Thoracic aorta (tissue), 2 donors: ENCODE measurements around the gene FAM120AOS. TPM values are rescaled to one million over a fixed set of nuclear protein-coding genes. Genes with fewer than 3 reads are reported as not detected.

Experiments used
- ATAC-seq: fragments of 150-250 bp; one replicate; pipeline ENCODE4 v1.8.0; 2017; ENCODE audit warnings: low read depth; ENCODE audit not compliant: insufficient number of reproducible peaks, low FRiP score
- DNase-seq: peaks from one replicate; pipeline ENCODE4 v3.0.0-alpha.2; 2020; ENCODE audit warnings: low spot score
- H3K27ac ChIP-seq, 2 donors: fragments of 200-600 bp; sonication (generic); 1 replicate in 1 of 2; 2 replicates in 1 of 2; pipeline ENCODE4 v1.5.1; 2016; ENCODE audit warnings: mild to moderate bottlenecking in 2 of 2, moderate library complexity in 2 of 2
- H3K27me3 ChIP-seq: fragments of 200-600 bp; sonication (generic); replicated peaks from 2 replicates; pipeline ENCODE4 v1.6.0; 2016; ENCODE audit warnings: mild to moderate bottlenecking; ENCODE audit not compliant: insufficient read depth
- H3K36me3 ChIP-seq: fragments of 200-600 bp; sonication (generic); one replicate; pipeline ENCODE4 v1.5.1; 2016
- H3K4me1 ChIP-seq, 2 donors: fragments of 200-600 bp; sonication (generic); 1 replicate in 1 of 2; 2 replicates in 1 of 2; pipeline versions ENCODE4 v1.5.1 to v1.6.0; 2016; ENCODE audit warnings: low read depth in 2 of 2, mild to moderate bottlenecking in 1 of 2; ENCODE audit not compliant: control insufficient read depth in 1 of 2
- H3K4me3 ChIP-seq: fragments of 200-600 bp; sonication (generic); 2 replicates; pipeline ENCODE4 v1.5.1; 2016; ENCODE audit warnings: mild to moderate bottlenecking
- H3K9me3 ChIP-seq: fragments of 200-600 bp; sonication (generic); 2 replicates; pipeline ENCODE4 v1.5.1; 2016
- total RNA-seq, 2 donors: library from RNA; depleted of rRNA; stranded (reverse); fragments of >200 nt; gene quantifications; one replicate each; pipeline versions ENCODE4 v1.1.0 to v1.2.3, GENCODE V29; 2016
- TF ChIP-seq, protein P1 (sequence below): fragments of 200-600 bp; sonication (generic); IDR thresholded peaks from one replicate; pipeline ENCODE4 v1.5.1; 2019; ENCODE audit warnings: antibody characterized with exemption

Gene FAM120AOS
- total RNA-seq, 2 donors from 2014 or later, result 48.5 to 56.2 TPM

DNA sequence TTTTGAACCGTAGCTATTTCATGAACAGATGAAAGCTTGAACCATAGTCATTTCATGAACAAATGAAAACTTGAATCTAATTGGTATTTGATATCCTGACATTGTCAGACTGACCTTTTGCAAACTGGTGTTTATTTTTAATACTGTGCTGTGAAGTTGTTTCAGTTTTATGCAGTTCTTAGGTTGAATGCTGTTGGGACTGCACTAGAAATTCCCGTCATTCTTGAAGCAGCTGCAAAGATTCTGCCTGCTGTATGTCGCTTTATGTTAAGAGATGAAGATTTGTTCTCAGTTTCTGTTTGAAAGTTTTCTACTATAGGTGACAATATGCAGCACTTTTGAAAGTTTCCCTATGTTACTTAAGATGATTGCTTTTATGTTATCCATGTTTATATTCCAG lies 22.5 kb upstream of the FAM120AOS start:
- Histone ChIP-seq H3K36me3 (no peaks in the 10 kb centered on the region), H3K9me3 (no peaks in the 10 kb centered on the region), H3K27ac (no peak overlapping the region), H3K4me3 (no peak overlapping the region), H3K27me3 (no peaks in the 10 kb centered on the region), H3K4me1 (peaks cover 0 to 7% of the 10 kb centered on the region in 2 donors)
- TF ChIP-seq, protein P1, sequence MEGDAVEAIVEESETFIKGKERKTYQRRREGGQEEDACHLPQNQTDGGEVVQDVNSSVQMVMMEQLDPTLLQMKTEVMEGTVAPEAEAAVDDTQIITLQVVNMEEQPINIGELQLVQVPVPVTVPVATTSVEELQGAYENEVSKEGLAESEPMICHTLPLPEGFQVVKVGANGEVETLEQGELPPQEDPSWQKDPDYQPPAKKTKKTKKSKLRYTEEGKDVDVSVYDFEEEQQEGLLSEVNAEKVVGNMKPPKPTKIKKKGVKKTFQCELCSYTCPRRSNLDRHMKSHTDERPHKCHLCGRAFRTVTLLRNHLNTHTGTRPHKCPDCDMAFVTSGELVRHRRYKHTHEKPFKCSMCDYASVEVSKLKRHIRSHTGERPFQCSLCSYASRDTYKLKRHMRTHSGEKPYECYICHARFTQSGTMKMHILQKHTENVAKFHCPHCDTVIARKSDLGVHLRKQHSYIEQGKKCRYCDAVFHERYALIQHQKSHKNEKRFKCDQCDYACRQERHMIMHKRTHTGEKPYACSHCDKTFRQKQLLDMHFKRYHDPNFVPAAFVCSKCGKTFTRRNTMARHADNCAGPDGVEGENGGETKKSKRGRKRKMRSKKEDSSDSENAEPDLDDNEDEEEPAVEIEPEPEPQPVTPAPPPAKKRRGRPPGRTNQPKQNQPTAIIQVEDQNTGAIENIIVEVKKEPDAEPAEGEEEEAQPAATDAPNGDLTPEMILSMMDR, result no peak
- ATAC-seq (no peak), DNase-seq (no peak)

GRCh38 chr9:93475108-93475507 lies 21.7 kb upstream of the FAM120AOS start:
- H3K9me3 ChIP-seq, result no peaks in the 10 kb centered on the region
- TF ChIP-seq, protein P1, result no peak
- peaks cover 0 to 13% of the 10 kb centered on the region in 2 donors for H3K4me1 ChIP-seq
- H3K36me3 ChIP-seq, result no peaks in the 10 kb centered on the region
- H3K4me3 ChIP-seq, result no peak overlapping the region
- no peaks in the 10 kb centered on the region for H3K27me3 ChIP-seq
- ATAC-seq (no peak), DNase-seq (no peak)
- H3K27ac ChIP-seq, result no peak overlapping the region

DNA sequence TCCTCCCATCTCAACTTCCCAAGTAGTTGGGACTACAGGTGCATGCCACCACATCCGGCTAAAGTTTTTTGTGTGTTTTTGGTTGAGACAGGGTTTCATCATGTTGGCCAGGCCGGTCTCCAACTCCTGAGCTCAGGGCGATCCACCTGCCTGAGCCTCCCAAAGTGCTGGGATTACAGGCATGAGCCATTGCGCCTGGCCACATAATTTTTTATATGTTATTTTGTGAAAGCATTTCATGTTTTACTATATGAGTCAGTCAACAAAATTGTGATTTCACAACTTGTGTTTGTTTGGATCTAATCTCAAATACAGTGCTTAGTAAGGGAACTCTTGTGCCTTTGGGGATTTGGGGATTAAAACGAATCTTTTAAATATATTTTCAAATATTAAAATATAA lies 20.0 kb upstream of the FAM120AOS start:
- Histone ChIP-seq H3K4me3 (no peak overlapping the region), H3K4me1 (peaks cover 14 to 30% of the 10 kb centered on the region in 2 donors), H3K27me3 (no peaks in the 10 kb centered on the region), H3K36me3 (no peaks in the 10 kb centered on the region), H3K27ac (no peak overlapping the region), H3K9me3 (no peaks in the 10 kb centered on the region)
- TF ChIP-seq, protein P1, result no peak
- no peak for ATAC-seq
- no peak for DNase-seq

DNA sequence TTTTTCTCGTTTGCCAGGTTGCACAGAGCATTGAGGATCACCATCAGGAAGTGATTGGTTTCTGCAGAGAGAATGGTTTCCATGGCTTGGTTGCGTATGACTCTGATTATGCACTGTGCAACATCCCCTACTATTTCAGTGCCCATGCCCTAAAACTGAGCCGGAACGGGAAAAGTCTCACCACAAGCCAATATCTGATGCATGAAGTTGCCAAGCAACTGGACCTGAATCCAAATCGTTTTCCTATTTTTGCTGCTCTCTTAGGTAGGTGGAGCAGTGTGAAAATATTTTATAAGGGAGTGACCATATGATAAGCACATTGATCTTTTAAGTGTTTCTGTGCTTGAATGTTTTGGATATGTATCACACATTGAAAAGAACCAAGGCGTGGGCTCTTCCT lies 17.7 kb upstream of the FAM120AOS start:
- Histone ChIP-seq H3K36me3 (no peaks in the 10 kb centered on the region), H3K4me3 (no peak overlapping the region), H3K4me1 (peaks cover 27 to 51% of the 10 kb centered on the region in 2 donors), H3K27me3 (no peaks in the 10 kb centered on the region), H3K9me3 (no peaks in the 10 kb centered on the region), H3K27ac (no peak overlapping the region)
- no peak for ATAC-seq
- DNase-seq, result no peak
- TF ChIP-seq, protein P1, result no peak

DNA sequence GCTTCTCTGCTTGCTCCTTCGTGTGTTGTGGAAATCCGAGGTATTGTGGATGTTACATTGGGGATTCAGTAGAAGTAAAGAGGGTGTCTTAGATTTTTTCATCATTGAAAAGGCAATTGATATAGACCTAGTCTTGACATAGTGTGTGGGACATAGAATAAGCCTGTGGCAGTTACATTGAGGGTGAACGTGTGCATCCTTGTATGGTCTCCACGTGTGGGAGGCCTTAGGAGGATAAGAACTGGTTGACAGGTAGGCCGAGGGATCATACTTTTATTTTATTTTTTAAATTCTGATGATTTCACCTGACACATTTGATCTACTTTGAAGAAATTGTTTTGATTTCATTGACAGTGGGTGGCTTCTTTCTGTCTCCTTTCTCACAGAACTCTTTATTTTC lies 17.0 kb upstream of the FAM120AOS start:
- DNase-seq (no peak), ATAC-seq (no peak)
- no peaks in the 10 kb centered on the region for H3K9me3 ChIP-seq
- no peak overlapping the region for H3K4me3 ChIP-seq
- H3K27ac ChIP-seq, result no peak overlapping the region
- peaks cover 34 to 58% of the 10 kb centered on the region in 2 donors for H3K4me1 ChIP-seq
- no peaks in the 10 kb centered on the region for H3K36me3 ChIP-seq
- TF ChIP-seq, protein P1, result no peak
- no peaks in the 10 kb centered on the region for H3K27me3 ChIP-seq
